GM12873 (cell line): ENCODE measurements around the gene TMED7.

Source experiments
- TF ChIP-seq, protein P1 (sequence below): IDR thresholded peaks from 2 replicates; pipeline ENCODE4 v1.5.1; 2012; ENCODE audit warnings: low read depth, mild to moderate bottlenecking, moderate library complexity, low read length, control low read depth; ENCODE audit not compliant: insufficient read depth; ENCODE audit errors: missing control alignments

TMED7 gene

DNA sequence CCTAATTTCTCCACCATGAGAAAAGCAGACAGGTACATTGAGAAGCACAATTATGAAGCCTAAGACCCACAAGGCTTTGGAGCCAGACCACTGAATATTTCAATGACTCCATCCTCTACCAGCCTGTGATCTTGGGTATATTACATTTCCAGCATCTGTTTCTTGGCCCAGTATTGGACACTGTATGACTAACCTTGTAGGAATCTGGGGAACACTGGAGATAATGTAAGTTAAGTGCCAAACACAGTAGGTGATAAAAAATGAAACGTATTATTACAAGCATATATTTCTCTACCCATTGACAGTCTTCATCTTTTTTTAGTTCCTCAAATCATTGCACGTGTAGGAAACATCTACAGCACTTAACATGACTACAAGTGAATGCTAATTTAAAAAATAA, 52.7 kb downstream of the TMED7 start:
- TF ChIP-seq, protein P1, sequence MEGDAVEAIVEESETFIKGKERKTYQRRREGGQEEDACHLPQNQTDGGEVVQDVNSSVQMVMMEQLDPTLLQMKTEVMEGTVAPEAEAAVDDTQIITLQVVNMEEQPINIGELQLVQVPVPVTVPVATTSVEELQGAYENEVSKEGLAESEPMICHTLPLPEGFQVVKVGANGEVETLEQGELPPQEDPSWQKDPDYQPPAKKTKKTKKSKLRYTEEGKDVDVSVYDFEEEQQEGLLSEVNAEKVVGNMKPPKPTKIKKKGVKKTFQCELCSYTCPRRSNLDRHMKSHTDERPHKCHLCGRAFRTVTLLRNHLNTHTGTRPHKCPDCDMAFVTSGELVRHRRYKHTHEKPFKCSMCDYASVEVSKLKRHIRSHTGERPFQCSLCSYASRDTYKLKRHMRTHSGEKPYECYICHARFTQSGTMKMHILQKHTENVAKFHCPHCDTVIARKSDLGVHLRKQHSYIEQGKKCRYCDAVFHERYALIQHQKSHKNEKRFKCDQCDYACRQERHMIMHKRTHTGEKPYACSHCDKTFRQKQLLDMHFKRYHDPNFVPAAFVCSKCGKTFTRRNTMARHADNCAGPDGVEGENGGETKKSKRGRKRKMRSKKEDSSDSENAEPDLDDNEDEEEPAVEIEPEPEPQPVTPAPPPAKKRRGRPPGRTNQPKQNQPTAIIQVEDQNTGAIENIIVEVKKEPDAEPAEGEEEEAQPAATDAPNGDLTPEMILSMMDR, result no peak

DNA sequence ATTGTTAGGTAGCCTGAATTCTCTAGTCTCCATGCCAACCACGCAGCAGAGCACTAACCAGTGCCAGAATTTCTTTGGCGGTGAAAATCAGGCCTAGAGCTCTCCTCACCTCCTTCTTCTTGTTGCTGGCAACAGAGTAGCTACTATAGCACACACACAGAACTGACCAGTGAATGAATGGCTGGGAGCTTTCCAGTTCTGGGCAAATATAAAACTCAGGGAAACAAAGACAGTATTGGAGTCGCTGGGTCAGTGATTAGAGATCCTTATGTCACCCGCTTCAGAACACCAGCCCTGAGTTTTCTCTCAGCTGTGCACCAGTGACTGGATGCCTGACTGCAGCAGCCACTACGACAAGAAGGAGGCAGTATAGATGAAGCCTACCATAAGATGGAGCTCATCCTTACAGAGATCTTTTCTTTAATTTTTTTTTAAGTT, 54.4 kb downstream of the TMED7 start:
- TF ChIP-seq, protein P1, result no peak

DNA sequence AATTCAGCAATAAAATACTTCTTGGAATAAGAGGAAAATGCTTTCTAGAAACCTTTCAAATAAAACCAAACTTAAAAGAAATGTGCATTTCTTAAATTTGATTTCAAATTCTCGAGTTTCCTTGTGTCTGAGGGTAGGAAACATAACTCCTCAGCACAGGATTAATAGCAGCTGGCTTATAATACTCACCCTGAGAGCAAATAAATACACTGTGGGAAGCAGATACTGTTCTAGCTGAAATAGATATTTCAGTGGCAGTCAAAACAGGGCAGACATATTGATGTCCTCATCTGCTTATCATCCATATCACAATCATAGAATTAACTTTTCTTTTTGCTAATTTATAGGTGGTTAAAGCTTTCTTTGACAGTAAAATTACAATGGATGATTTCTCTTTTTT, 57.2 kb downstream of the TMED7 start:
- TF ChIP-seq, protein P1, result no peak

DNA sequence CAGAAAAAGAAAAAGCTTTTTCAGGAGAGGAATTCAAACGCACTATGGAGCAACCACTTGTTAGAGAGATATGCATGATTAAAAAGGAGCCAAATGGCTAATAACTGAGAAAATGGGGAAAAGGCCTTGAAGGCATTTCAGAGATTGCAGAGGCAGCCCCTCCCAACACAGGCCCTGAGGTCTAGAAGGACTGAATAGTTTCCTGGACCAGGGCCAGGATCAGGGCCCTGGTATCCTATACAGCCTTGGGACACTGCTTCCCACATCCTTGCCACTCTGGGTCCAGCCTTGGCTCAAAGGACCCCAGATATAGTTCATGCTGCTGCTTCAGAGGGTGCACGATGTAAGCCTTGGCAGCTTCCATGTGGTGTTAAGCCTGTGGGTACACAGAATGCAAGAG, 60.6 kb downstream of the TMED7 start:
- TF ChIP-seq, protein P1, result no peak
